COLO668 (cell line): Measurements from ENCODE around the gene DCX.
"Not testable (repeated sequence)": the region's sequence is repeated elsewhere in the genome, so short reads cannot be mapped to it uniquely, and the experiment has no call there.

Source experiments
- DNase-seq: peaks from one replicate; lab custom pipeline; 2025; ENCODE audit not compliant: unreplicated experiment; lab: John Stamatoyannopoulos, UW

DCX gene

DNA sequence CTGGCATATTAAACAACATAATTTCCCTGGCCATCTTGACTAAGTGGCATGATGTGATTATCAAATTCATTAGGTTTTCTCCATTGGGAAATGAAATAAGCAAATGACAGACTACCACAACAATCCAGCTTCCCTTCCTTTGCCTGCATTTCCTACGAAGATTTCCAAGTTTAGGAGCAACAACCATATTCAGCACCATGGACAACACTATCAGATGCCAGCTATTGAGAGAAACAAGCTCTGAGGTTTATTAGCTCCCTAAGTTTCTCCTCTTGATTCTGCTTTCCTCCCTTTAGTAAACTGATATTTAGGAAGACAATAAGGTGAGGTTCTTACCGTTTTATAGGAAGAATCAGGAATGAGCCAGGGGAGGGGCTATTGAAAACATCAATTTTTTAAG is 36.2 kb downstream of the DCX start:
- no peak for DNase-seq

GRCh38 chrX:111372086-111372485 is 39.9 kb downstream of the DCX start:
- DNase-seq, result no peak

GRCh38 chrX:111365770-111366325 is 46.1 kb downstream of the DCX start:
- no peak for DNase-seq

DNA sequence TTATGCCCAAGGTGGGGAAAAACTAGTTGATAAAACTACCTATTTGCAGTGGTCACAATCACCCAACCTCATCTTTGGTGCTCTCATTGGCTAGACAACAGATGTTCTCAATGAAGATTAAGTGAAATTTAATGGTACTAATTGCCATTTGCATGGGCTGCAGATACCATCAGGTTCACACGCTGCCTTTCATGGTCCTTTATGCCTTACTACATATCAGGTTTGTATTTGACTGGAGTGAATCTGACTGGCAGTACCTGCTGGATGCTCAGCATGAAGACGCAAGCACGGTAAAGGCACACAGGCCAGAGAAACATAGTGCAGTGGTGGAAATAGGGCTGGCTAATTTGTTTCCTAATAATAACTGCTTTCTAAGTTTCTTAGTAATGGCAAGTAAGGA is 48.3 kb downstream of the DCX start:
- no peak for DNase-seq

GRCh38 chrX:111361751-111362150 is 50.2 kb downstream of the DCX start:
- DNase-seq, result no peak

- no peak for DNase-seq
Observed at GRCh38 chrX:111360839-111361238, 51.2 kb downstream of the DCX start.

DNA sequence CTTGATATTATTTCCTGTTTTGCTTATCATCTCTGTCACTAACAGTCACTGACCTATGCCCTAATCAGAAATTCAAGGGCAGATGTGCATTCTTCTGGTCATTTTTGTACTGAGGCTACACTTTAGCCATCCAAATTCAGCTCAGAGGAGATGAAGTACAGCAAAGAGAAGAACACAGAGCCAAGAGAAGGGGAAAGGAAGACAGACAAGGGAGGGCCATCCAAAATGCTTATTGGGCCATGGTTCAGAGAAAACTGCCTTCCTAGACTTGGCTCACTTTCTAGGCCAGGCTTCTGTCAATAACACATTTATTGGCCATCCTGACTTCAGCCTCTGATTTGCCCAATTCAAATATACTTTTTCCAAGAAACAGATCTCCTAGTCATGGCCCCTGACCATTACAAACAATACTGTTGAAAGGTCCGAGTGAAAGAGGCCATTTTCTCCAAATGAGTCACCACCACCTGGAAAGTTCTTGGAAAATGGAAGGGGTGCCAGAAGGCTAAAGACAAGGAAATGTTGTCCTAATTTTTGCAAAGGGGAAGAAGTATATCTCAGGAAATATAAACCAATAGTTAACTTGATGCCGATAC is 56.4 kb downstream of the DCX start:
- DNase-seq, result no peak

DNA sequence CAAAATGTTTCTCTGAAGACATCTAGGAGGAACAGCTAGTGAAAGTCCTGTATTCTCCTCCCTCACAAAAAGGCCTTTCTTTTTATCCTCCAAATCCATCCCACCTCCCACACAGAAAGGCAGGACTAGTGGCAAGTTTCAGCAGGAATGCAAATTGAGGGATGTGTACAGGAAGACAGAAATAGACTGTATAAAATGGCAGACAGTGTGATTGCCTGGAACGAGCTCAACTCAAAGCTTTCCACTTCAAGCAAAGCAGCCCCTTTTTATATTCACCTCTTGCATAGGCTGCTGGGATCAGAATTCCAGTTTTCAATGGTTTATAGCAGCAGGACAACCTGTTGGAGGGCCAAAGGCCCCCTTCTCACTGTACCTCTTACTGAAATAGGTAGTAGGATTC is 57.5 kb downstream of the DCX start:
- no peak for DNase-seq

DNA sequence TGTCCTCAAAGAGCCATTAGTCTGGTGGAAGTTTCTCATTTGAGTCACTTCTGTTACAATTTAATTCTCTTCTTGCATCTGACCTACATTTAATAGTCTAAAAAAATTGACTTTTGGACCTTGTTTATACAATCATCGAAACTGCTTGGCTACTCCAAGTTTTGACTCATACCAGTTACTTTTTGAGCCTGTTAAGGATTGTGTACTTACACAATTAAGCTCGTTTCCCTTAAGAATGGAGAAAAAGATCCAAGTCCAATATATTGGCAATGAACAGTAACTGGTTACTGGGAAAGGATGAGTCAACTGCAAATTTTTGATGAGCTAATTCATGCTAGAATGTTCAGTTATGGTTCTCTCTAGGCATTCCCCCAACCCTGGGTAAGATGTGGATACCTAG is 58.2 kb downstream of the DCX start:
- no peak for DNase-seq

- DNase-seq, result peak; percentile 17
Observed at GRCh38 chrX:111352424-111352823, 59.6 kb downstream of the DCX start.

DNA sequence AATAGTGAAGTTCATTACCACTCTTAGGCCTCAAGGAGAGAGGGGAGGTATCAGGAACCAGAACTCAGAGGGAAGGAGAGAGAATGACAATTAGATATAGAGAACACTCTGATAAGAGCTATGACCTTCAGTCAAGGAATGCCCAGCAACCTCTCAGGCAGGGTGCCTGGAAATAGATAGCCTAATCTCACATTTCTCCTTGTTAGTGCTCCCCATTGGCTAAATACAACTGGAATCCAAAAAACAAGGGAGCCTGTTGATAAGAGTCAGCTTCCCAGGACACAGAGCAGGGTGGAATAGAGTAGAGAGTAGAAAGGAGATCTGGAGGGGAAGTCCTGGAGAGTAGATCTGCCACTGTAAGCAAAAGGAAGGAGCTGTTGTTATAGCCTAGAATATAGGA is 62.1 kb downstream of the DCX start:
- no peak for DNase-seq

- no peak for DNase-seq
Observed at GRCh38 chrX:111349101-111349500, 62.9 kb downstream of the DCX start.

GRCh38 chrX:111348429-111348828 is 63.6 kb downstream of the DCX start:
- no peak for DNase-seq

DNA sequence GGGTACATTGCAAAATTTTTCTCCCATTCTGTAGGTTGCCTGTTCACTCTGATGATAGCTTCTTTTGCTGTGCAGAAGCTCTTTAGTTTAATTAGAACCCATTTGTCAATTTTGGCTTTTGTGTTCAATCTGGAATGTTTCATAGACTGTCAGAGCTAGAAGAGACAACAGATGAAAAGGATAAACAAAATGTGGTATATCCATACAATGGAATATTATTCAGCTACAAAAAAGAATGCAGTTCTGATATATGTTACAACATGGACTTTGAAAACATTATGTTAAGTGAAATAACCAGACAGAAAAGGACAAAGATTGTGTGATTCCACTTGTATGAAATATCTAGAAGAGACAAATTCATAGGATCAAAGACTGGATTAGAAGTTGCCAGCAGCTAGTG is 65.8 kb downstream of the DCX start:
- not testable (repeated sequence) for DNase-seq

DNA sequence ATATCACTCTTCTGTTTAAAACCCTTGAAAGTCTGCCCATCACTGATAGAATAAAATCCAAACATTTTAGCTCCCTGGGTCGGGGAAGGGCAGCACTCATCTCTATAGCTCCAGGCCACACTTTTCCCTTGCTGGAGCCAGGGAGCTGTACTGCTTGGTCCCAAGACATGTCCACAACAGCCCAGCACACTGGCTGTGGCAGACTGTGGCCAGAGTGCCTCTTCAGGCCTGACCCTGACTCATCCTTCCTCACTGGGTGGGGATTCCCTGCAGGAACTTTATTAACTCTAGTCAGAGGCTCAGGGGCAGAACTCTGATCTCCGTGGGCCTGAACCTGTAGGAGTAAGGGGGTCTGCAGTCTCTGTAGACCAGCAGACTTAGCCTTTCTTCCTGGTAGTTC is 71.9 kb downstream of the DCX start:
- no peak for DNase-seq

DNA sequence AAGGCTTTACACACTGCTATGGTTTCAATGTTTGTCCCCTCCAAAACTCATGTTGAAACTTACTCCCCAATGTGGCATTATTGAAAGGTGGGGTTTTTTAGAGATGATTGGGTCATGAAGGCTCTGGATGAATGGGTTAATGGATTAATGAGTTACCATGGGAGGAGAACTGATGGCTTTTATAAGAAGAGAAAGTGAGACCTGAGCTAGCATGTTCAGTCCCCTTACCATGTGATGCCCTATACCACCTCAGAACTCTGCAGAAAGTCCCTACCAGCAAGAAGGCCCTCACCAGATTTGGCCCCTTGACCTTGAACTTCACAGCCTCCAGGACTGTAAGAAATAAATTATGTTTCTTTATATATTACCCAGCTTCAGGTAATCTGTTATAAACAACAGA is 72.8 kb downstream of the DCX start:
- no peak for DNase-seq

- DNase-seq, result no peak
Observed at GRCh38 chrX:111338095-111338698, 73.8 kb downstream of the DCX start.

DNA sequence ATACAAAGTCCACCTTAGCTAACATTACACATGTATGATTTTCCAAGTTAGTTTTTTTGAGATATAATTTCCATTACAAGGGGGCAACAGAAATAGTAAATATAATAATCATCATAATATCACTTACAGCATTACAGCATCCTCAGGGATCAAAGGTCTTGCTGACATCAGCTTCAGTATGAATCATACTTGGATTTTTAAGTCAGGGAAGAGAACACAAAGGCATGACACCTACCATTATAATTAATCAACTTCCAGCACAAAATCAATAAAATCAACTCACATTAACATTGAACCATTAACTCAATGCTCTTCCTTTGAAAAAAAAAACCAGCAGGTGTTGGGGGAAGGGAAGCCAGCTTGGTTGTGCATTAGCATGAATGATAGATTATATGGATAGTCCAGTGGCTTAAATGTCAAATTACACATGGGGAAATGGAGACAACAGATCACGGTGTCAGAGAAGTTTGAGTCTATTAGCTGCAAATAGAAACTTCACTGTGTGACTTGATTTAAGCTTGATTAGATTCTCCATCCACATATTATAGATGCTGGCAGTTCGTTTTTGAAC is 74.8 kb downstream of the DCX start:
- peak; percentile 37 for DNase-seq

DNA sequence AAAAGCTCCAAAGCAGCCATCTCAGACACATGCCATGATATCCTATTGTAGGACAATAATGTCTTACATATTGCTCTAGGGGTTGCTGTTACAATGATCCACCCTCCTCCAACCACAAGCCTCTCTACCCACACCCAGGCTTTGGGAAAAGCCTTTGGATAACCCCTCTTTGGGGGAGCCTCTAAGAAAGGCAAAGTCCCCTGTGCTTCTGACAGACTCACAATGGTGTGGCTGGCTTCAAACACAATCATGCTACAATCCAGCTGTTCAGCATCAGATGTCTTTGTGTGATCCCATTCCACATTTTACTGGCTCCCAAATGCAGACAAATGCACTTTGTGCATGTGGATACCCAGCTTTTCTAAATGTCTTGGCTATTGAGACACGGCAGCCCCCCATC is 75.9 kb downstream of the DCX start:
- peak; percentile 3 for DNase-seq

DNA sequence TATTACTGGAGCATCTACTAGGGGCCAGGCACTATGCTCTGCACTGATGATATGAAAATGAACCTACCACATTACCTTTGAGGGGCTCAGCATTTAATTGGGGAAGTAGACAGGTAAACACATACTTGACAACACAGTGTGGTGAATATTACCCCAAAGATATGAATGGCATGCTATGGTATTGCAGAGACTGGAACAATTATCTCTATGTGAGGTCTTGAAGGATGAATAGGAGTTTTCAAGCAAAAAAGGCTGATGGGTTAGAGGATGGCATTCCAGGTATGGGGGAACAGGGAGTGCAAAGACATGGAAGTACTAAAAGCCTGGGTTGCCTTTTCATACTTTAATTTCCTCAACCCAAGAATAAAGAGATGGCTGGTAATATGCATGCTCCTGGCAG is 82.6 kb downstream of the DCX start:
- DNase-seq, result no peak

DNA sequence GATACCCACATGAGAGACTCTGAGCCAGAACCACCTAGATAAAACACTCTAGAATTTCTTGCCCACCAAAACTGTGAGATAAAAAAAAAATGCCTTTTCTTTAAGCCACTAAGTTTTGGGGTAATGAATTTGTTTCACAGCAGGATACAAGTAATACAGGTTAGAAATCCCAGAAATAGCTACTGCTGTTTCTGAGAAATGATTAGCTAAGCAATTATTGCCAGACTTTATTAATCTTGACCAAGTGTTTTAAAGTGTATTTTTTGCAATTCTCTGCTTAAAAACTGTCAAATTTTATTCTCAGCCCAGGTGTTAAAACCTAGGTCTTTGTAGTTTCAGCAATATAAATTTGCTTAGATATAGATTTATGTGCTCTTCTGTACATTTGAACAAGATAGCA is 83.1 kb downstream of the DCX start:
- no peak for DNase-seq

DNA sequence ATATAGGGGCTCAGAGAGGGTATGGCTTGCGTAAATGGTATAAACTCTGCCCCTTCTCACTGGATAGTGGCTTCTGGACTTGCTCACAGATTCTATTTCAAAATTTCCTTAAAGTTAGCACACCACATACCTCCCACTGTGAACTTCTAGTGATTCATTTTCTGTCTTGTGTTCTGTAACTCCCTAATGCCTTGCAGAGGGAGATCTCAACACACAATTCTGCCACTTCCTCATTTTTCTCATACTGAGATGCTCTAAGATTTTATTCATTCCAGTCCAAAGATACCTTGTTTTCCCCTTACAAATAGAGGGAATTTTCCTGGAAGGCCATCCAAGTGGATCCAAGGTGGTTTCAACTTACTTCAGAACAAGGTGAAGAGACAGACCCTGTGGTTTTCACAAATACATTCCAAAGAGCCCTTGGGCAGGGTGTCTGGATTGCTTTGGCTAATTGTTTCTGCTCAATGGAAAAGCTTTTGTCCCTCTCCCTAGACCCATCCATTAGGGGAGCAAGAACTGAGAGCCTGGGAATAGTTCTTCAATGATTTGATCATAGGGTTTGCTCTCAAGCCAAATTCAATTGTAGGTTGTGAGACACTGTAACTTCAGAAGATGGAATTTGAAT is 89.6 kb downstream of the DCX start:
- no peak for DNase-seq
